HG03135 (cell line): ENCODE results near the gene DUSP18.
"Not testable (repeated sequence)": the region's sequence is repeated elsewhere in the genome, so short reads cannot be mapped to it uniquely, and the experiment has no call there.

ENCODE experiments used
- ATAC-seq: cut with Tn5 transposase; IDR thresholded peaks from one replicate; pipeline ENCODE4 v1.9.1; 2021; ENCODE audit warnings: mild to moderate bottlenecking, moderate library complexity; ENCODE audit not compliant: unreplicated experiment

Gene DUSP18

DNA sequence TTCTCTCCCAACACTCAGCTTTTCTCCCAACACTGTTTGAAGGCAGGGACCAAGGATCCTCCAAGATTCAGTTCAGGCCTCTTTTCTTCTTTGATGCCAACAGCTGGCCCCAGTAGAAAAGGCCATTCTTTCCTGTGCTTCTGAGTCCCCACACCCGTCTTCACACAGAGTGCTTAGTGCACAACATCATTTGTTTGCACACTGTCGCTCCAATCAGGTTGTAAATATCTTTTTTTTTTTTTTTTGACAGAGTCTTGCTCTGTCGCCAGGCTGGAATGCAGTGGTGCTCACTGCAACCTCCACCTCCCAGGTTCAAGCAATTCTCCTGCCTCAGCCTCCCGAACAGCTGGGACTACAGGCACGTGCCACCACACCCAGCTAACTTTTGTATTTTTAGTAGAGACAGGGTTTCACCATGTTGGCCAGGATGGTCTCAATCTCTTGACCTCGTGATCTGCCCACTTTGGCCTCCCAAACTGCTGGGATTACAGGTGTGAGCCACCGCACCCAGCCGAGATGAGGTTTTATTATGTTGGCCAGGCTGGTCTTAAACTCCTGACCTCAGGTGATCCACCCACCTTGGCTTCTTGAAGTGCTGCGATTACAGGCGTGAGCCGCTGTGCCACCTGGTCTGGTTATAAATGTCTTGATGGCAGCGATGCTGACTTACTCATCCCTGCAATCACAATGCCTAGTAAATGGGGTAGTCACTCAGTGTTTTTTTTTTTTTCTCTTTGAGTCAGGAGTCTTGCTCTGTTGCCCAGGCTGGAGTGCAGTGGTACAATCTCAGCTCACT is 12.4 kb upstream of the DUSP18 start:
- not testable (repeated sequence) for ATAC-seq

DNA sequence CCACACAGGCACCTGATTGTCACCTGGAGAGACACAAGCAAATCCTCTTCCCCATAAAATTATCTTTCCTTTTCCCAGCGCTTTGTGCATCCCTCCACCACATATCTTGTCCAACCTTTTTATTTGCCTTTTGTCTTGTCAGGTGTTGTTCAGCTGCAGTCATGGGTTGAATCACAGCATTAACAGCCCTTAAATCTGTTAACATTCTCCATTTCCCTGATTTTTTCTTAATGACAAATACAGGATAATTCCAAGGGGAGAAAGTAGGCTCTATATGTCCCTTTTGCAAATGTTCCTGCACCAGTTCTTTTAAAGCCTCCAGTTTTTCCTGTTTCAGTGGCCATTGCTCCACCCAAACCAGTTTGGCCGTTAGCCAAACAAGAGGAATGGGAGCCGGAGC is 8.9 kb upstream of the DUSP18 start:
- not testable (repeated sequence) for ATAC-seq

DNA sequence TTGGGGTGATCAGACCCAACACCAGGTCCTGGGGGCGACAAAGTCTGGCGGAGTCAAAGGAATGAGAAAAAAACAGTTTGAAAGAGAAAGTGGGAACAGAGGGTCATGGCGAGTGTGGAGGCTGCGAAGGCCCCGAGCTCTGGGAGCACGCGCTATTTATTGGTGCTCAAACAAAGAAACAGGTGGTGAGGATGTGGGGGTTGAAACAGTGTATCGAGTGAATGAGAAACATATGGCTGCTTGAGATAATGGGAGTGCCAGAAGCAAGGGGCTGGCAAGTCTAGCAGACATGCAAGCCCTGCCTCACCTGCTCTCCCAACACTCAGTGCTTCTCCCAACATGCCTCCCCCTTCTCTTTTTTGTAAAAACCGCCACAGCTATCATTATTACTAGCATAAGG is 7.8 kb upstream of the DUSP18 start:
- ATAC-seq: no peak

DNA sequence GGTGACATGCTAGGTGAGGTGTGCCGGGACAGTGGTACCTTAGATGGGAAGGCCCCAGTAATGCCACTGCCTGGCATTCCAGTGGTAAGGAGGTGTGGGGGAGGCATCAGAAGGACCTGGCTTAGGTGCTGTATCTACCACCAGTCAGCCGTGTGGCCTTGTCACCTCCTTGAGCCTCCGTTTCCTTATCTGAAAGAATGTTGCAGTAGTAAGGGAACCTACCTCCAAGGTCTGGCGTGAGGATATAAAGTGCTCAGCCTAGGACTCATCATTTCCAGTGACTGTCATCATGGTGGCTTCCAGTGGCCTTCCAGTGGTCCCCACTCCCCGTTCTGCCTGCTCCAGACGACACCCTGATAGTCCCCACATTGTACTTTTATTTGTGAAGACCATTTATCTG is 6.8 kb upstream of the DUSP18 start:
- no peak for ATAC-seq

DNA sequence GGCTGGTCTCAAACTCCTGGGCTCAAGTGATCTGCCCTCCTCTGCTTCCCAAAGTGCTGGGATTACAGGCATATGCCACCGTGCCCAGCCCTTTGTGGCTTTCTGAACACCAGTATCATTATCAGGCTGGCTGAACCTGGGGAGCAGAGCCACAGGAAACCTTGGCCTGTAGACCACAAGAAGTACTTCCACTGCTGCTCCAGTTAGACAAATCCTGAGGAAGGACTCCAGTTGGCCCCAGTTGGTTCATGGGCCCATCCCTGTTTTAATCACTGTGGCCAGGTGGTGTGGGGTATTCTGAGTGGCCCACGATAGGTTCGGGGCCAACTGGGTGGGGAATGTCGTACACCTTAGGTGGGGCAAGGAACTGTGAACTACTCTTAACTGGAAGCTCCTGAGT is 5.5 kb upstream of the DUSP18 start:
- no peak for ATAC-seq

DNA sequence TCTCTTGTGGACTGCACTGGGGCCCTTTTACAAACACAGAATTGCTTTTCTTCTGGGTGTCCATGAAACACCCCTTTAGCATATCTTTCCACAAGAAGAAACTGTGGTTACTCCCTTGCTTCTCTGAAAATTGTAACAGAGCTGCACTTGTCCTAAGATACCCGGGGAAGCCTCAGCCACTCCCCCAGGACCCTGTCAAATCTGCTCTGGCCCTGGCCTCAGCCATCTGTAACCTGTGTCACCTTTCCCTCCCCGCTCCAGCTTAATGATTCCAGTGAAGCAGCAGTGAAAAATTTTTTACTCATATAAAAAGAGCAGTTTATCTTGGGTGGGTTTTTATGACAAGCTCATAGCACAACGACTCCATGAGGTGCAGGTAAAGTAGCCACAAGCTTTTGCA is 3.4 kb upstream of the DUSP18 start:
- no peak for ATAC-seq

DNA sequence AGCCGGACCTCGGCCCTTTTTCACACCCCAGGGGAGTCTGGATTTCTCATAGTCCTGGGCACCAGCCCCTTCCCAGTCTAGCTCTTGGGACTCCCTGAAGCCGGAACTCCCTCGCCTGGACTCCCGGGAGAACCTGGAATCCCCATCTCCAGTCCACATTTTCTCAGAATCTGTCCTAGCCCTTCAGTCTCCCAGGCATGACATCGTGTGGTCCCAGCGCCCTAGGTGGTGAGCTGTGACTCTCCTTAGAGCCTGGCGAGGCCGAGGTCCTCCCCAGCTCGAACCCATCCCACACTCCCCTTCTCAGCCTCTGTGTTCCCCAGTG is 673 bp upstream of the DUSP18 start:
- no peak for ATAC-seq

DNA sequence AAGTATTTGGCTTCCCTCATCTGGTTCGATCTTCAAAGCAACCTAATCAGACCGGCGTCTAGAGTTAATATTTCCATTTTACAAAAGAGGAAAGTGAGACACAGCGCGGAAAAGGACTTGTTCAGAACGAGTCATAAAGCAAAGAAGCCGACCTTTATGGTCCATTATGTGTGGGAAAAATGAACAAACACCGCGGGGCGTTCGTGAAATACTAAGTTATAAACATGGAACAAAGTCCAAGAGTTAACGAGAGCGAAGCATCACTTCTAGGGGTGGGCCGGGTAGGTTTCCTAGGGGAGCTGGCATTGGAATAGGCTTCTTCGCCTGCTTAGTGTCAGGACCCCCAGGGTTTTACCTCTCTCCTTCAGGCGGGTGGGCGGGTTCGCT is 575 bp downstream of the DUSP18 start:
- ATAC-seq: no peak

DNA sequence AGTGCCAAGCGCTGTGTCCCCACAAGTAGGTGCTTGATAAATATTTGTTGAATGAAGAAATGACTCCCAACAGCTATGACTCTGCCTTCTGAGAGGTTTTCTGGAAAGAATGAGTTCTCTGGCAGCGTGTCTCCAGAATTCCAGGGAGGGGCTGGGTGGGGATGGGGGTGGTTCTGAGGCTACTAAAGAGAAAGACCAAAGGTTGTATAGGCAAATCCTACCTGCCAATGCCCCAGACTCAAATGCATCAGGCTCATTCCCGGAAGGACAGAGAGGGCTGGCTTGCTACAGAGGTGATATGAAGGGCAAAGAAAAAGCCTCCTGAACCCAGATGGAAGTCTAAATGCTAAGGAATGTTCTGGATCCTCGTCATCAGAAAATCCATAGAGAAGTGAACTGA is 1.9 kb downstream of the DUSP18 start:
- ATAC-seq: no peak

DNA sequence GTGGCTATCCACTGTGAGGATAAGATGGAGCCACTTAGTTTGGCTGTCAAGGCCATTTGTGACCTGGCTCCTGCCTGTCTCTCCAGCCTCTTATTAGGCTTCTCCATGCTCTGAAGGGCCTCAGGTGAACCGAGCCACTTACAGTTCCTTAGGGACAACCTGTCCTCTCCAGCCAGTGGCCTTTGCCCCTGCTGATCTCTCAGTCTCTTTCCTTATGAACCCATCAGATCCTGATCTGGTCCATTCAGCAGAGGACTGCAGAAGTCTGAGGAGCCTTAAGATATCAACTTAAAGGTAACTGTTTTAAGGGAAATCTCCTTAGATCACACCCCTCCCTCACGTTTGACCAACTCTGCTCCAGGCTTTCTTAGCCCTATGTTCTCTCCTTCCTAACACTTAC is 2.4 kb downstream of the DUSP18 start:
- no peak for ATAC-seq

DNA sequence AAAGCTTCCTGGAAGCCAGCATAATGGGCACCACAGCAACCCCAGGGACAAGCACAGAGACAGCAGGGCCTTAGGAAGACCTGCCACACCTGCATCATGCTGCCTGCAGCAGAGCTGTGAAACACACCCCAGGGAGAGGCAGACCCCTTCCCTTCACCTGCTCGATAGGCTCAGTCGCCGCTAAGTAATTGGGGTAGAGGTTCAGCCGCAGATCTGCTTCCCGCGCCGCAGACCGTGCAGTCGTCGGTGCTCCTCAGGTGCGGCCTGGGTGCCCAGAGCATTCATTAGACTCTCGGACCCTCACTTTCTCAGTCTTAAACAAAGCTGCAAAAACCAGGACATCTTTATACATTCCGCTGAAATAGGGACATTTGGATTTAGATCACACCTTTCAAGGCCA is 2.9 kb downstream of the DUSP18 start:
- no peak for ATAC-seq

DNA sequence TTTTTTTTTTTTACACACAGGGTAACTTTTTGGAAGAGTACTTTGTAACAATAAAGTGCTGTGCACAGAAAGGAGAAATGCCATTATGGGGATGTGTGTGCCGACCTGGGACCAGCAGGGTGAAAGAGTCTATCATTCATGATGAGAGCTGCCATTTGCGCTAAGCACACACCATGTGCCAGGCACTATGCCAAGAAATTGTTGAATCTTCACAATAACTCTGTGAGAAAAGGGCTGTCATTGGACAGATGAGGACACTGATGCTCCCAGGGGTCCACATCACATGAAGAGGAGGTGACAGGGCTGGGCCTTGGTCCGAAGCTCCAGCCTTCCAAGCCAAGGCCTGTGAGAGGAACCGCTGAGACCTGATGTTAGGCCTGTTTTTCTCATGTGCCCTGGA is 5.6 kb downstream of the DUSP18 start:
- ATAC-seq: no peak

DNA sequence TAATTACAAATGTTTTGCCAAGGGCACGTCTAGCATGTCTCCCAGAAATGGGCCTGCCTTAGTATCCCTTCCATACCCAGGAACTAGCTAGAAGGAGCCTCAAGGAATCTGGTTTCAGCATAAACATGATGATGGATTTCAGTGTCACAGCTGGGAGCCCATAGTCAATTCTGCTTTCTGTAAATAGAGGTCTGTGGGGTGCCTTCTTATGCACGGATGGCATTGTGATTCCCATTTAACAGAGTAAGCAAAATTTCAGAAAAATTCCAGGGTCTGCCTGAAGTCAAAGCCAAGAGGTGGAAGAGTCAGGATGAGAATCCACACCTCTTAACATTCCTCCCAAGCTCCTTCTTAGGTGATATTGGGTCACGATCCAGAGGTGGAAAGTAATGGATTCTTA is 12.1 kb downstream of the DUSP18 start:
- ATAC-seq: no peak

DNA sequence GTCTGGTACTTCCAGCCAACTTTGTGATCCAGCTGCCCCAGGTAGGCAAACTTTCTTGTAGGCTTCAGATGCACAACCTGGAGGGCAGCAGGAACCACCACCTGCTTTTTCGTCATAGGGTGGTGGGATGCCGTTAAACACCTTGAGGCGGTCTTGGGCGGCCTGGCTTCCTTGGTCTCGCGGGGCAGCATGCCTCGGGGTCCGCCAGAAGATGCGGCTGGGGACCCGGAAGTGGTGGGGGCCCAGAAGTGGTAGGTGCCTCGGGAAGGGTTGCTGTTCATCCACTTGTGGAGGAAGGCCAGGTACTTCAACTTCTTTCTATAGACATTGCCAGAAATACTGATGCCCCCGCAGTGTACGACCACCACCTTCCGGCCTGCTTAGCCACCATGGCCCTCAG is 13.3 kb downstream of the DUSP18 start:
- no peak for ATAC-seq

DNA sequence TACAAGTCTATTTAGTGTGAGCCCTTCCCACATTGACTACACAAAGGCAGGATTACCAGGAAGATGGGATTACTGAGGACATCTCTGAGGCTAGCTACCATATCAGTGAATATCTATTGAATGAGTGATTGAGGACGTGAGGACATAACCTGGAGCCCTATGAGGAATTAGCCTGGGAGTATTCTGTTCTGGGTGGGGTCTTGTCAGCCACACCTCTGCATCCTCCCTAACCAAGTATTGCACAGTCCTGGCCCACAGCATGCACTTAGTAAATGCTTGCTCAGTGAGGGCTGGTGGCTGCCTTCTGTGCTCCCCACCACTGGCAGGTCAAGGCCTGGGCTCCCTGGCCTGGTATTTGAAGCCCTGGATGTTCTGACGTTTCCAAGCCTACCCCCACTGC is 14.8 kb downstream of the DUSP18 start:
- ATAC-seq: no peak

DNA sequence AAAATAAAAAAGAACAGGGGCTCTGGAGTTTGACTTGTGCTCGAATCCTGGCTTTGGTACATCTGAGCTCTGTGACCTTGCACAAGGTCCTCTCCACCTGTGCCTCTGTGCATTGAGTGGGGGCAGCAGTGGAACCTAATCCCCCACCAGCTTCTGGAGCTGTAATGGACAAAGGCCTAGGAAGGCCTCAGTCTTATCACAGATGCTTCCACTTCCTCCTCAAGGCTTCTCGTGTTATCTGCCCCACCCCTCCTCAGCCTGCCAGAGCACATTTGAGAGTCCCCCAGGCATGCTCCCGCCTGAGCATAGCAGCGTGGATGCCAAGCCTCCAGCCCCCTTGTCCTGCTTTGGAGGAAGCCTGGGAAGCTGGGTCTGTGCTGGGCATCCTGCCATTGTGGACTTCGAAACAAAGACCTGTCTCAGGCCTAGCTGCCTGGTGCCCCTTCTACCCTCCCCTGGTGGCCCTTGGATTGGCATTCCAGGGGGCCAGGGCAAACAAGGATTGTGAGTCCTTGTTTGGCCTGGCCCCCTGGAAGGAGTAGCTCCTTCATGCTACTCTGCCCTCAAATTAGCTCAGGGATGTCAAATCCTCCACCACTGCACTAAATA is 17.1 kb downstream of the DUSP18 start:
- ATAC-seq: no peak

DNA sequence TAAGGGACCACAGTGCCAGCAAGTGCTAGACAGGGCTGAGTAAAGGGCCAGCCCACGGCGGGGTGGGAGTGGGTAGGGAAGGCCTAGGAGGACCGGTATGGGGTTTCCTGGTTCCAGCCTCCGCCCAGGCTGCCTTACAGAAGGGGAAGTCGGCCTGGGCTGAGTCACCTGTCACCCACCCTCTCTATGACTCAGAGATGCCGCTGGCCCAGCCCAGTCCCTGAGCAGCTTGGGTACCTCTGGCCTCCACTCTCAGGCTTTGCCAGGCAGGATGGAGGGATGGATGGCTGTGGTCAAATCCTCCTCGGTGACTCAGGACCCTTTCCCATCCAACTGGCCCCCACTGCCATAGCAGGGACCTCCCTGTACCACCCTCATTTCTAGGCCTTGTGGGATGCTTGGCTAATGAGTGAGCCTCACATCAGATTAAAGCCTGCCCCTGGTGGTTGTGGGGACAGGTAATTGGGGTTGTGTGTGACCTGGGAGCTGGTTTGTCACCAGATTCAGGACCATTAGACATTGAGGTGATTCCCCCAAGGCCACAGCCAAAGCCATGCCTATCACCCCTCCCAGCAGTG is 18.2 kb downstream of the DUSP18 start:
- ATAC-seq: peak; percentile 69

DNA sequence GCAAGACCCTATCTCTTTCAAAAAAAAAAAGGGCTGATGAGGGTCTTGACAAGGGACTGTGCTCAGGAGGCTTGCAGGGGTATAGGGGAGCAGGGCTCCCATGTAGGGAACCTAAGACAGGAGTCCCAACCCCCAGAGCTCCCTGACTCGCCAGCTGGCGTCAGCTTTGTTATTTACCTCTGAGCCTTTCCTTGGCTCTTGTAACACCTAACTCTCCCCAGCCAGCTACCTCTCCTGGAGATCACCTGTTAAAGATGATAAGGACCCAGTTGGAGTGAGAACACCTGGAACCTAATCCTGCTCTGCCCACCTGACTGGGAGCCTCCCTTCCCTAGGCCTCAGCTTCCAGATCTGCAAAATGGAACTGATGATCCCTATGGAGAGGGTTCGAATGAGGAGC is 18.9 kb downstream of the DUSP18 start:
- ATAC-seq: no peak

DNA sequence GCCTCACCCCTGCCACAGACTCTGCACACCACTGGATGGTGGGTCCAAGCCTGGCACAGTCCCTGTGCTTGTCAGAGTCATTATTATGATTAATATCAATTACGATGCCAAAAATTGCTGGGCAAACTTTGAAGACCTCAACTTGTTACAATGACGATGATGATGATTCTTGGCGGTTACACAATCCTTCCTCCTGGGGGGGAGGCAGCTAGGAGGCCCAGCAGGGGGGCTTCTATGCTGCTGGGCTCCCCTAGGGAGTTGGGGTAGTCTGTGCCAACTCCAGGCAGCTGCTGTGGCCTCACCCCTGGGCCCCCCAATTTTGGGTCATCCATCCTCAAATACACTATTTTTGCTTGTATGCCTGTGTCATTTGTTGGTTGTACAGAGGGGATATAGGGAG is 20.1 kb downstream of the DUSP18 start:
- ATAC-seq: no peak

DNA sequence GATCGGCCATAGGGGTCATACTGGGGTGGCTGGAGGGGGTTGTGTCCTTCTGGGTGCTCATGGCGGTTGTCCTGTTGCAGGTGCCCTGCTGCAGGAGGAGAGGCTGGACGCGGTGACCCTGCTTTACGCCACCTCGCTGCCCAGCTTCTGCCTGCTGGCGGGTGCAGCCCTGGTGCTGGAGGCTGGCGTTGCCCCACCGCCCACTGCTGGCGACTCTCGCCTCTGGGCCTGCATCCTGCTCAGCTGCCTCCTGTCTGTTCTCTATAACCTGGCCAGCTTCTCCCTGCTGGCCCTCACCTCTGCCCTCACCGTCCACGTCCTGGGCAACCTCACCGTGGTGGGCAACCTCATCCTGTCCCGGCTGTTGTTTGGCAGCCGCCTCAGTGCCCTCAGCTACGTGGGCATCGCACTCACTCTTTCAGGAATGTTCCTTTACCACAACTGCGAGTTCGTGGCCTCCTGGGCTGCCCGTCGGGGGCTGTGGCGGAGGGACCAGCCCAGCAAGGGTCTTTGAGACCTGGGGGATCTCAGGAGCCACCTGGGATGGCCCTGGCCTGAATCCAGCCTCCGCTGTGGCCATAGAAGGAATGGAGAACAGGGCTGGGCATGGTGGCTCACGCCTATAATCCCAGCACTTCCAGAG is 21.0 kb downstream of the DUSP18 start:
- no peak for ATAC-seq

DNA sequence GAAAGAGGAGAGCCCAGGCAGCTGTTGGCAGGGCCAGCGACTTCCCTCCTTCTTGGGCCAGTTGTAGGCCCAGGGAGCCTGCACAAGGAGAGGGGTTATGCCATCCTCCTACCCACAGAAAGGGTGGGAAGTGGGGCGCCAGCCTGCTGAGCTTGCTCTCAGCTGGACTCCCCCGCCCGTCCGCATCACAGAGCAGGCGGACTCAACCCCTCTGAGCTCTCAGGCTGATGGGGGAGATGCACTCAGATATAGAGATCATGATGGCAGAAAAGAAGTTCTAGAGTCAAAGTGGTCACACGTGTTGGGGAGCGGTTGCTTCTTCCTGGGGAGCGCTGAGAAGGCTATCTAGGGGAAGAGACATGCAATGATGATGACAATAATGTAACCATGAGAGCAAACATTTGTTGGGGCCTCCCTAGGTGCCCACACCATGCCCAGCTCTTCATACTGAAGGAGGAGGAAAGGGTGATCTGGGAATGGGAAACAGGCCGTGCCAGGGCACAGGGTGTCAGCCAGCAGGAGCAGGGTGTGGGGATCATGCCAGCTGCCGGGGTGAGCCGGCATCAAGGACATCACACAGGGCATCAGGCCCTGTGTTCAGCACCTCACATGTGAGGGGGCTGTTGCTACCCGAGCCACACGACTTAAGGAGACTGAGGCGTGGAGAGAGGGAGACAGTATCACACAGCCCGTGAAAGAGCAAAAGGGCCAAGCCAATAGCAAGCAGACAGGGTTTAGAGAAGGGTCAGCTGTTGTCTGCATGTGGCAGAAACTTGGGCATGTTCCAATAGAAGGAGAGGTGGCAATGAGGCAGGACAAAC is 24.4 kb downstream of the DUSP18 start:
- ATAC-seq: no peak
